Measurements from ENCODE around the gene ZNF644.
"Not testable (repeated sequence)": the region's sequence is repeated elsewhere in the genome, so short reads cannot be mapped to it uniquely, and the experiment has no call there.

The ZNF644 gene

DNA sequence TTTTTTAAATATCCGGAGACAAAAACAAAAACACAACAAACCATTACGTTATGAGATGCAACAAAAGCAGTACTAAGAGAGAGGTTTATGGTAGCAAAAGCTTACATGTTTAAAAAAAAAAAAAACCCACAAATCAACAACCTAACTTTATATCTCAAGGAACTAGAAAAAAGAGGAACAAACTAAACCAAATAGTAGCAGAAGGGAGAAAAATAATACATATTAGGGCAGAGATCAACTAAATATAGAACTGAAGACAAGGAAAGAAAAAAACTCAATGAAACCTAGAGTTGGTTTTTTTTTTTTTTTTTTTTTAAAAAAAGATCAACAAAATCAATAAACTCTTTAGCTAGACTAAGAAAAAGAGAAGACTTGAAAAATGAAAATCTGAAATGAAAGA, 34.9 kb downstream of the ZNF644 start:
- DNase-seq (ENCODE audit: low read depth) = no peak

DNA sequence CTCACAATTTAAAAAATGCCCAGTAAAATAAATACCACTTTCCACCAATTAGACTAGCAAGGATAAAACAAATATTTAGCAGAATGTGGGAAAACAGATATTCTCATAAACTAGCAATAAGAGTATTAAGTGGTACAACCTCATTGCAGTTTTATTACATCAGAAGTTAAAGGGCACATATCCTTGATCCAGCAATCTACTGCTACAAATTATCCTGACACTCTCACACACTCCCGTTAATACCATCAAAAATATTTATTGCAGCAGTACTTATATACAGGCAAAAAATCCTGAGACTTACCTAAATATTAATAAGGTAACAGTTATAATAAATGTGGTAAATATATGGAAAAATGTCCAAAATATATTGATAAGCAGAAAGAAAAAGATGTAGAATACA, 44.3 kb downstream of the ZNF644 start:
- DNase-seq (ENCODE audit: low read depth) = no peak

DNA sequence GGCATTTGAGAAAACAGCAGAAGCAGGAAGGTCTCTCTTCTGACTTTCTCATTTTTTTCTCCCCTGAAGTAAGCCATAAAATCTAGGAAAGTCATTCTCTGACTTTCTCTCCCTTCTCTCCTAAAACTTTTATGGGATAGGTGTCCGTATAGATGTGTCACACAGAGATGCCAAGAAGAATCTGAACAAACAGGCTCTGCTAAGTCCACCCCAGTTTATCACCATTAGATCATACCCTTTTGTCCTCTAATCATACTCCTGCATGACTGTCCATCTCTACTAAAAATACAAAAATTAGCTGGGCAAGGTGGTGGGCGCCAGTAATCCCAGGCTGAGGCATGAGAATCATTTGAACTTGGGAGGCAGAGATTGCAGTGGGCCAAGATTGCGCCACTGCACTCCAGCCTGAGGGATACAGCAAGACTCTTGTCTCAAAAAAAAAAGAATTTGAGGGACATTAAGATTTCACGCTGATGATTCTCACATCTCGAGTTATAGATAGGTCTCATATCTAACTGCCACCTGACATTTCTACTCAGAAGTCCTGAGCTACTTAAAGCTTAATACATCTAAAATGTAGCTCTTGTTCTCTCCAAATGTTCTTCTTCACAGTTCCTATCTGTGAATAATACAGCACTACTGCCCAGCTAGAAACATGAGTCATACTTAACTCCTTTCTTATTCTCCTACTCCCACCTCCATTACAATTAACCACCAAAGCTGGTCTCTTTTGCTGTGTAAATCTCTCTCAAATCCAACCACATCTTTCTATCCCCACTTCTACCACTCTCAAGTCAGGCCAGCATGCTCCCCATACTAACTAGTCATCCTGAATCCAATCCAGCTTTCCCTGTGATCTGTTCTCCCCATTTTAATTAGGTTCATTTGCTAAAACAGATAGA, 47.7 kb downstream of the ZNF644 start:
- DNase-seq (ENCODE audit: low read depth) = peak; percentile 54

DNA sequence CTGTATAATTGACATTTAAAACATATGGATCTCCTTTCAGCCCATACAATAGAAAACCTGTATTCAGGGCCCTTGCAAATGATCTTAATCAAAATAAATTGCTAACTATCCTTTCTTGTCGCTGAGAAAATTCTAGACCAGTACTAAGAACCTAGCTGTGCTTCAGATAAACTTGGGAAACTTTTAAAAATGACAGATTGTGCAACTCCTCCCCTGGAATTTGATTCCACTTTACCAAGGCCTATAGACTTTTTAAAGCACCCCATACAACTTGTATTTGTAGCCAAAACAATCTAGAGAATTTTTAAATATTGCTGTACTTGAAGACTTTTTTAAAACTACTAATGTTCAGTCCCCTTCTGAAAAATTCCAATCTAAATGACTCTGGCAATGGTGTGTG, 51.6 kb downstream of the ZNF644 start:
- DNase-seq (ENCODE audit: low read depth) = peak; percentile 10

DNA sequence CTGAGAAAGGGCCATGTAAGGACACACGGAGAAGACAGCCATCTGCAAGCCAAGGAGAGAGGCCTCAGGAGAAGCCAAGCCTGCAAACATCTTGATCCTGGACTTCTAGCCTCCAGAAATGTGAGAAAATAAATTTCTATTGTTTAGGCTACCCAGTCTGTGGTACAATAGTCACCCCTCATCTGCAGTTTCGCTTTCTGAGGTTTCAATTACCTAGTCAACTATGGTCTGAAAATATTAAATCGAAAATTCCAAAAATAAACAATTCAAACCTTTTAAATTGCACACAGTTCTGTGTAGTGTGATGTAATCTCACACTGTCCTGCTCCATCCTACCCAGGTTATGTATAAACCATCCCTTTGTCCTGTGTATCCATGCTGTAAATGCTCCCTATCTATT, 52.6 kb downstream of the ZNF644 start:
- no peak for DNase-seq (ENCODE audit: low read depth)

DNA sequence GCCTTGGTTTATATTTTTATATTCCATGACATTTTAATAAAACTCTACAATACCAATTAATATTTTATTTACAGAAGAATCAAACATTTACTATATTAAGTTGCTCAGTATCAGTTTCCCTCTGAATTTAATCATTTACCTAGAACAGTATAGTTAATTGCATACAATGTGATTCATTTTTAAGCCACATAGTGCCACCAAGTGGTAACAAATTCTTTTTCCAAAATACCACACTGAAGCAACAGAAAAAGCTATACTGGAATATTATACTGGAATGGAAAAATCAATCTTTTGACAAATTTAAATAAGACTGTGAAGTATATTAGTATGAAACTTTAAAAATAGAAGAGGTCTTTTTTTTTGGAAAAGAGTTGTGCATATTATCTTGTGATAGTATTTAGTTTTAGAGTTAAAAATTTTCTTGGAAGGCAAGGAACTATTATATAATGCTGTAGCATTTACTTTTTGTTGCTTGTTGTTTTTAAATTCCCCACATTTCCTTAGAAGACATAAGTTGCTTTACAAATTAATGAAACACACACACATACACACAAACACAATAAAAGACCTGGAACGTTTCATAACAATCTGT, 57.3 kb downstream of the ZNF644 start:
- peak; percentile 29 for DNase-seq (ENCODE audit: low read depth)

DNA sequence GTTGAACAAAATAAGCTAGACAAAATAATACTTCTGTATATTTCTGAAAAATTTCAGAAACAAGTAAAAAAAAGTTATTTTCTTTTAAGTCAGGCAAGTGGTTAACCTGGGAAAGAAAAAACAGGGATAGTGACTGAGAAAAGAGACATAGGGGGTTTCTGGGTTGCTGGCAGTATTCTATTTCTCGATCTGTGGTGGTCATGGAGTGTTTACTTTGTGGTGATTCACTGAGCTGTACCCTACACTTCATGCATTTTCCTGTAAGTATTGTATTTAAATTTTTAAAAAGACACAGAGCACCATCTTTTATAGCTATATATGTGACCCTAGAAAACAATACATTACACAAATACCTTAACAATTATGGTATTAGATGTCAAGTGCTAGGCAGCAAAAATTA, 58.2 kb downstream of the ZNF644 start:
- no peak for DNase-seq (ENCODE audit: low read depth)

DNA sequence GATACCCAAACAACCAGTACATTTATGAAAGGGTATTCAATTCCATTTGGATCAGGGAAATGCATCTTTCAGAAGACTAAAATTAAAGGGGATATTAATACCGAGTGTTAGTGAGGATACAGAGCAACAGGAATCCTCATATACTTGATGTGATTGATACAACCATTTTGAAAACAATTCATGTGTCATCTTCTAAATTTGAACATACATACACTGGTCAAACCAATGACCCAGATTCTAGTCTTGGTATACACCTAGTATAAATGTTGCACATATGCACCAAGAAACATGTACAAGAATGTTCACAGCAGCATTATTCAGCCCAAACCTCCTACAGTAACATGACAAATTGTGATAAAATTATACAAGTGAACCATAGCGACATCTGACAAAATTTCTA, 58.6 kb downstream of the ZNF644 start:
- no peak for DNase-seq (ENCODE audit: low read depth)

DNA sequence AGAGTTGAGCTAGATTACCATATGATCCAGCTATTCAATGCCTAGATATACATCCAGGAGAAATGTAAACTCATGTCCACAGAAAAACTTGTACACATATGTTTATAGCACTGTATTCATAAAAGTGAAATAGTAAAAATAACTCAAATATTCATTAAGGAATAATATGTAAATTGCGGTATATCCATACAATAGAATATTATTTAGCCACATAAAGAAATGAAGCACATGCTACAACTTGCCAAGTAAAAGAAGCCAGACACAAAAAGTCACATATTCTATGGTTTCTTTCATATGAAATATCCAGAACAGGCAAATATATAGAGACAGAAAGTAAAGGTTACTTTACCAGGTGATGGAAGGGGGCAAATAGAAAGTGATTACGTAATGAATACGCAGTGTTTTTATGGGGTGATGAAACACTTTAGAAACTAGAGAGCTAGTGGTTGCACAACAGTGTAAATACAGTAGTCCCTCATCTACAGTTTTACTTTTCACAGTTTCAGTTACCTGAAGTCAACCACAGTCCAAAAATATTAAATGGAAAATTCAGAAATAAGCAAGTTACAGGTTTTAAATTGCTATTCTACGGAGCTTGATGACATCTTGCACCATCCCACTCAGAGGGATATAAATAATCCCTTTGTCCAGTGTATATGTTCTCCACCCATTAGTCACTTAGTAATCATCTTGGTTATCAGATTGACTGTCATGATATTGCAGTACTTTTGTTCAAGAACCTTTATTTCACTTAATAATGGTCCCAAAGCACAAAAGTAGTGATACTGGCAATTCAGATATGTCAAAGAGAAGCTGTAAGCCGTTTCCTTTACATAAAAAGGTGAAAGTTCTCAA, 62.3 kb downstream of the ZNF644 start:
- peak; percentile 37 for DNase-seq (ENCODE audit: low read depth)

DNA sequence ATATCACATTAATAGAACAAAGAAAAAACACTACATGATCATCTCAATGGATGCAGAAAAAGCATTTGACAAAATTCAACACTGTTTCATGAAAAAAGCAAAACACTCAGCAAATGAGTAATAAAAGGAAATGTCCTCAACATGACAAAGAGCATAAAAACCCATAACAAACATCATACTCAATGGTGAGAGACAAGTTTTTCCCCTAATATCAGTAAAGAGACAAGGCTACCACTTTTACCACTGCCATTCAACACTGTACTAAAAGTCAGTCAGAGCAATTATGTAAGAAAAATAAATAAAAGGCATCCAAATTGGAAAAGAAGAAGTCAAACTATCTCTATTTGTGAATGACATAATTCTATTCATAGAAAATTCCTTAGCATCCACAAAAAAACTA, 64.3 kb downstream of the ZNF644 start:
- DNase-seq (ENCODE audit: low read depth) = peak; percentile 22

DNA sequence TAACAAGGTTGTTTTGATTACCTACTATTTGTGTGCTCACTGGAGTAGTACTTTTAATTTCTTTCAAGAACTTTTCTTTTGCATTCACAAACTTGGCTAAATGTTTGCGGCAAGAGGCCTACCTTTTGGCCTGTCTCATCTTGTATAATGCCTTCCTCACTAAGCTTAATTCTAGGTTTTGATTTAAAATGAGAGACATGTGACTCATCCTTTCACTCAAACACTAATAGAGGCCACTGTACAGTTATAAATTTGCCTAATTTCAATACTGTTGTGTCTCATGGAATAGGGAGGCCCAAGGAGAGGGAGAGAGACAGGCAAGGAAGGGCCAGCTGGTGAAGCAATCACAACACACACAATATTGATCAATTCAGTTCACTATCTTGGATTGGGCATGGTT, 66.1 kb downstream of the ZNF644 start:
- DNase-seq (ENCODE audit: low read depth) = no peak

DNA sequence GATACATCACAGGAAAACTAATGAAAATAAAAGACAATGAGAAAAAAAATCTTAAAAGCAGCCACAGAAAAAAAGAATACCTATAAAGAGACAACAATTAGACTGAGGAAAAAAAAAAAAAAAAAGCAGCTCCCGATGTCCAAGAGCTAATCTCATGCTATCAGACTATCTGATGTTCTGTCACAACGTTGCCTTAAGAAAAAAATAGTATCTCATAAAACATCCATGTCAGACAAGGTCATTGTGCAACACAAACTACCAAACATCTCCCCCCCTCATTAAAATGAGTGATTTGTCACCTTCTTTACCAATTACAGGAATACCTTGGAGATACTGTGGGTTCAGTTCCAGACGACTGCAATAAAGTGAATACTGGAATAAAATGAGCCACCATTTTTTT, 68.9 kb downstream of the ZNF644 start:
- DNase-seq (ENCODE audit: low read depth) = no peak

DNA sequence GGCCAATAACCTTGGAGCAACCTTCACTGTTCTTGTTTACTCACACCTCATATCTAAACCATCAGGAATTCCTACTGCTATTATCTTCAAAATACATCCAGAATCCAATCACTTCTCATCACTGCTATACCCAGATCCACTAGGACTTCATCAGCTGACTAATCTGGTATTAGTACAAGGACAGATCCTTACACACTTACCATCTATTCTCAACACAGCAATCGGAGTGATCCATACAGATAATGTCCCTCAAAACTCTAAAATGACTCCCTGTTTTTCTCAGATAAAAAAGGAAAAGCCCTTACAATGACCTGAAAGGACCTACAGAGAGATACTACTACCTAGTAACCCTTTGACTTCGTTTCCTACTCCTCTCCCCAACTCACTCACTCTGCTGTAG, 70.8 kb downstream of the ZNF644 start:
- no peak for DNase-seq (ENCODE audit: low read depth)

DNA sequence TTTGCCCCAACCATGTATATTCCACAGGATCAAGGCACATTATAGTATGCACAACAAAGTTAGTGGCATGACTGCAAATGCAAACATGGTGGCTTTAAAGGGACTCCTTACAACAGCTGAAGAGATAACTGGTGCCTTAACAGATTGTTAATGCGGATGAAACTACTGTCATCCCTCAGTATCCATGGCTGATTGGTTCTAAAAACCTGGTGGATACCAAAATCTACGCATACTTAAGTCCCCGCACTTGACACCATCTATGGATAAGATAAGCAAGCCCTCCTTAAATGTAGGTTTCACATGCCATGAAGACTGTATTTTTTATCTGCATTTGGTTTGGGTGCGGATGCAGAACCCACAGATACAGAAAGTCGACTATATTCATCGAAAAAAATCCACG, 73.5 kb downstream of the ZNF644 start:
- no peak for DNase-seq (ENCODE audit: low read depth)

DNA sequence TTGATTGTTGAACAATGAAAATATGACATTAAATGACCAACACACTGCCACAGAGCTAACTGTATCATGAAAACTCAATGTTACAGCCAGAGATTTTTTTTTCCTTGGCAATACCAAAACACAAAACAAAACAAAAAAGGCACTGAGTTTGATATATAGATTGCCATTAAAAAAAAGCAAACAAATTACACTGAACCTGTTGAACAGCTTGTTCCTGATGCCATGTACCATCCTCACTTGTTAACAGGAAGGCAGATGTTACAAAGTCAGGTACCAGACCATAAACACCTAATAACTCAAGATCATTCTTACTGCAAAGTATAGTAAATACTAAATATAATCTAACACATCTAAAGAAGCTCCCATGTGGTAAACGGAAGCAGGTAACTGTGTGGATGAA, 75.2 kb downstream of the ZNF644 start:
- no peak for DNase-seq (ENCODE audit: low read depth)

DNA sequence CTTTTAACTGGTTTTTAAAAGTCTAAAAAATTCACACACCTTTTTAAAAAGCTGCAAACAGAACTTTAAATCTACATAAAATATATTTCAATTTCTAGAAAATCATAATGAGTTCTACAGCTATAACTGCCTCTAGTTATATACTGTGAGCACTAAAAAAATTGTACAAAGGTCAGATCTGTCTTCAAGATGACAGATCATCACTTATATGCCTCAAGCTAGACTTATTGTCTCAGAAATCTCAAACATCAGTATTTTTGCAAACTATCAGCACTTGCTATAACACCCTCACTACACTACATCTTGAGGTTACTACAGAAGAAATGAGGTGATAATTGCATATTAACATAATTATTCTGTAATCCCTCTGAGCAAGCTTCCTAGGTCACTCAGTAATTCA, 76.5 kb downstream of the ZNF644 start:
- no peak for DNase-seq (ENCODE audit: low read depth)

DNA sequence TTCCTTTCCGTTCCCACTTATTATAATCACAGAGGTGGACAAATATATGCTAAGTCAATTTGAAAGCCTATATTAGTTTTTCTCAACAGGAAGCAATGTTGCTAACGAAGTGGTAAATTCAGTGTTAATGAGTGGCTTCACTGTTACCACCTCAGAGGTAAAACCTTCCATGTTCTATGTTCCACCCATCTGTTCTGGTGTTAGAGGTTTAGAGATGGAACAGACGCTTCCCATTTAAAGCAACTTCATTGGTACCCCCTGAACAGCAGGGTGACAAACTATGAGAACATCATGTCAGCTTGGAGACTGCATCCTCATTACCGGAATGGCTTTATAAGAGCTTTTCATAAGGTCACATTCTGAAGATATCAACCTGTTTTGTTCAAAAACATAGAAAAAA, 77.9 kb downstream of the ZNF644 start:
- no peak for DNase-seq (ENCODE audit: low read depth)

DNA sequence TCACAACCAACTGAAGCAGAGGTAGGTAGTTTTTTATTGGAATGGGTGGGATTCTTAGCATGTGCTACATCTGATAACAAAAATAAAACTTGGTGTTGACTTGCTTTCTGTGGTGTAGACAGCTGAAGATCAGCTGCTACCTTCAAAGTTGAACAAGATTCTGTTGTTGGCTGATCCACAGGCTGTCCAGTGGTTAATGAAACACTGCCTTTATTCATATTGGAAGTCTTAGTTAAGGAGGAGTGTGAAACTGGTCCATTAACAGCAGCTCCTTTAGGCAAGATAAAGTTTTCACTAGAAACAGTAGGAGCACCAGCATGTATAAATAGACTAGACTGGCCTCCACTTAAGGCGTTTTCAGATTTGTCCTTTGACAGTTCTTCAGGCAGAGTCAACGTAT, 81.1 kb downstream of the ZNF644 start:
- DNase-seq (ENCODE audit: low read depth) = no peak

DNA sequence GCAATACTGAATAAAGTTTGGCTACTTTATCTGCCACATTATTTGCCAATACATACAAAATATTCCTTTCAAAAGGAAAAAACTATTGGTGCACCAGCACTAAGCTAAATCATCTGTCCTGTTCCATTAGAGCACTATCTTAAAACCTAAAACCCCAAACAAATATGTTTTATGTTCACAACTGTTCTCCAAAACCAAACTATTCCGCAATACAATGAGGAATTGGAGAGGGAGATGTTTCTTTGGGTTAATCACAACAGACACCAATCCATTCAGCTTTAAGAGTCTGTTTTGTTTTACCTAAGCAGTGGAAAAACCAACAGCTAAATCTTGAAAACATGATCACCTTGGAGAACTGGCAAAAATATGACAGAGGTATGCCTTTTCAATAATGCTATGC, 85.1 kb downstream of the ZNF644 start:
- no peak for DNase-seq (ENCODE audit: low read depth)

DNA sequence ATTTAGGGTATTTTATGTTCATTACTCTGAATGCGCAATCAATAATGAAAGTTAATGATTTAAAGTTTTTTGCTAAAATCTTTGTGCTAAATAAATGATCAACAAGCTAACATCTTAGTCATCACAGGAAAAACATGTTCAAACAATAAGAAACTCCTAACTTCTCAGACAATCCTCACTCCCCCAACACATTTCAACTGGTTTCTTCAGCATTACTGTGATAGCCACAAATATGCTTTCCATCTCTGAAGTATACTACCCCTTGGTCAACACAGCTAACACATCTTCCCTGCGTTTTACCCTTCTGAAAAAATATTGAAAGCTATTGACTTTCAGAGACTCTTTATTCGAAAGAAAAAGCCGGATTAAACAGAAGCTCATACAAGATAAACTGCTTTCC, 85.8 kb downstream of the ZNF644 start:
- peak; percentile 9 for DNase-seq (ENCODE audit: low read depth)

DNA sequence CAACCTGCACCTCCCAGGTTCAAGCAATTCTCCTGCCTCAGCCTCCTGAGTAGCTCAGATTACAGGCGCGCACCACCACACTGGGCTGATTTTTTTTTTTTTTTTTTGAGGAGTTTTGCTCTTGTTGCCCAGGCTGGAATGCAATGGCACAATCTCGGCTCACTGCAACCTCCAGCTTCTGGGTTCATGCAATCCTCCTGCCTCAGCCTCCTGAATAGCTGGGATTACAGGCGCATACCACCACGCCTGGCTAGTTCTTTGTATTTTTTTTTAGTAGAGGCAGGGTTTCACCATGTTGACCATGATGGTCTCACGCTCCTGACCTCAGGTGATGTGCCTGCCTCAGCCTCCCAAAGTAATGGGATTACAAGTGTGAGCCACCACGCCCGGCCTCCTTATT, 93.6 kb downstream of the ZNF644 start:
- not testable (repeated sequence) for DNase-seq (ENCODE audit: low read depth)

DNA sequence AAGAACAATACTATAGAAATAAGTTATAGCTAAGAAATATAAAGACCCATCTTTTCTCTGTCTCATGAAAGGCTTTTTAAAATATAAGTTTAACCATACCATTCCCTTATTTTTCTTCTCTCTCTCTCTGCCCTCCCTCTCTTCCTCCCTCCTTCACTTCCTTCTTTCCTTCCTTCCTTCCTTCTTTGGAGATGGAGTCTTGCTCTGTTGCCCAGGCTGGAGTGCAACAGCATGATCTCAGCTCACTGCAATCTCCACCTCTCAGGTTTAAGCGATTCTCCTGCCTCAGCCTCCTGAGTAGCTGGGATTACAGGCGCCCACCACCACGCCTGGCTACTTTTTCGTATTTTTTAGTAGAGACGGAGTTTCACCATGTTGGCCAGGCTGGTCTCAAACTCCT, 94.2 kb downstream of the ZNF644 start:
- DNase-seq (ENCODE audit: low read depth) = not testable (repeated sequence)

DNA sequence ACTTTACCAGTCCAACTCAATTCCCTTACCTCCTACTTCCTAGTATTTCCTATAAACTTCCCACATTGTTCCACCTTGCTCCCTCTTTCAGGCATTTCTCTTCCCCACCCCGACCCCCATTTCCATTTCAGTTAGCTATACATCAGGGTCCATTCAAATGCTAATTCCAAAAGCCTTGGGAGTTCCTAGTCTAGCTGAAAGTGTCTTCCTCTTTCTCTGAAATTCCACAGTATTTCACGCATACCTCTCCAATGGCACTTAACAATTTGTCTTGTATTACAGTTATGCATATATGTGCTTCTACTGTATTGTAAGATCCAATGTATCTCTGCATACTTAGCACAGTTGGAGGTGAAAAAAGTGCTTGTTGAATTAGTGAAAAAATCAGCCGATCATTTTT, 94.9 kb downstream of the ZNF644 start:
- no peak for DNase-seq (ENCODE audit: low read depth)

All from EH (cell line).